HG02571 (cell line): ENCODE measurements around the gene PRMT2.
"Not testable (repeated sequence)": the region's sequence is repeated elsewhere in the genome, so short reads cannot be mapped to it uniquely, and the experiment has no call there.

Source experiments
- ATAC-seq: cut with Tn5 transposase; IDR thresholded peaks from one replicate; pipeline ENCODE4 v1.9.1; 2021; ENCODE audit warnings: mild to moderate bottlenecking, moderate library complexity; ENCODE audit not compliant: unreplicated experiment

Gene PRMT2

DNA sequence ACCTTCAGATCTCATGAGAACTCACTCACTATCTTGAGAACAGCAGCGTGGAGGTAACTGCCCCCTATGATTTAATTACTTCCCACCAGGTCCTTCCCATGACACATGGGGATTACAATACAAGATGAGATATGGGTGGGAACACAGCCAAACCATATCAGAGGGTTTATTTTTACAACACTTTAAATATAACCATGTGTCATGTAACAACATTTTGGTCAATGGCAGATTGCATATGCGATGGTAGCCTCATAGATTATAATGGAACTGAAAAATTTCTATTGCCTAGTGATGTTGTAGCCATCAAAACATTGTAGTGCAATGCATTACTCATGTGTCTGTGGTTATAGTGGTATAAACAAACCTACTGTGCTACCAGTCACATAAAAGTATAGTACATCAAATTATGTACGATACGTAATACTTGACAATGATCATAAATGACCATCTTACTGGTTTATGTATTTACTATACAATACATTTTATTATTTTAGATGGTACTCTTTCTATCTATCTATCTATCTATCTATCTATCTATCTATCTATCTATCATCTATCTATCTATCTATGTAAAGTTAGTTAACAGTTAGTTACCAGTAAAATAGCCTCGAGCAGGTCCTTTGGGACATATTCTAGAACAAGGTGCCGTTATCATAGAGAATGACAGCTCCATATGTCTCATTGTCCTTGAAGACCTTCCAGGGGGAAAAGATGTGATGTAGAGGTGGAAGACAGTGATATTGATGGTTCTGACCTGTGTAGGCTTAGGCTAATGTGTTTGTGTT lies 18.0 kb upstream of the PRMT2 start:
- ATAC-seq: no peak

- ATAC-seq: no peak
Measured at GRCh38 chr21:46618738-46619379, 16.6 kb upstream of the PRMT2 start.

DNA sequence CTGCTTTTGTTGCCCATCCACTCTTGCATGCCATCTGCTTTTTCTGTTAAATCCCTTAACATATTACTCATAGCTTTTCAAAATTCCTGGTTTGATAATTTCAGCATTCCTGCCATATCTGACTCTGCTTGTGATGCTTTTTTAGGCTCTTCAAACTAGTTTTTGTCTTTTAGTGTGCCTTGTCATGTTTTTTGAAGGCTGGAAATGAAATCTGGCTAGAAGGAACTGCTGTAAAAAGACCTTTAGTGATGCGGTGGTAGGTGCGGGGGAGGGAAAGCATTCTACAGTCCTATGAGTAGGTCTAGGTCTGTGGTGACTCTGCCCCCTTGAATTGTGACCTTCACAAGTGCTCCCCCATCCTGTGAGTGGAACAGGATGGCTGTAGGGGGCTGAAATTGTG lies 15.6 kb upstream of the PRMT2 start:
- no peak for ATAC-seq

GRCh38 chr21:46620846-46621245 lies 14.6 kb upstream of the PRMT2 start:
- ATAC-seq: no peak

DNA sequence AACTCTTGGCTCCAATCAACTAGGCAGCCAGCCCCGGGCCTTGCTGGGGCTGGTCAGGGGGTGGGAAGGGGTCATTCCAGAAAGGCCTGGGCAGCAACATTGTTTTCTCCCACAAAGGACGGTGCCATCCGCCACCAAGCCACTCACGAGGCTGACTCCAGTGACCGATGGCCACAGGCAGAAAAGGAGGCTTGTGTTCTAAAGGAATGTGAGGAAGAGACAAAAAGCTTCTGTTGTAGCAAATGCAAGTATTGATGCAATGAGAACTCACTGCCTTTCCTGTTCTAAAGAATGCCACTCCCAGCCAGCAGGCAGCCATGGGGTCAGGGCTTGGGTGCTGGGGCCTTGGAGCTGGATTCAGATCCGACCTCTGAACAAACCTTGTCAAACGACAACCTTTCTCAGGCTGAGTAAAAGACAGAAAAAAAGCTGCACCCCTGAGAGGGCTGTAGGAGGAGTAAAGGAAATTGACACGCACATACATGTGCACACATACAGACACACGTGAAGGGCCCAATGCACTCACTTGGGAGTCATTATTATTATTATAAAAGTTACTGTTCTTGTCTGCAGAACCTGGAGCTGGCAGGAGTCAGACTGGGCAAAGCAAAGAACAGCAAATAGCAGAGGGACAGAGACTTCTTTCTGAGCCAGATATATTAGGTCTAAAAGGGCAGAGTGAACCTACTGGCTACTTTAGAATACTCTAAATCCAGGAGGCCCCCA lies 13.9 kb upstream of the PRMT2 start:
- ATAC-seq: no peak

DNA sequence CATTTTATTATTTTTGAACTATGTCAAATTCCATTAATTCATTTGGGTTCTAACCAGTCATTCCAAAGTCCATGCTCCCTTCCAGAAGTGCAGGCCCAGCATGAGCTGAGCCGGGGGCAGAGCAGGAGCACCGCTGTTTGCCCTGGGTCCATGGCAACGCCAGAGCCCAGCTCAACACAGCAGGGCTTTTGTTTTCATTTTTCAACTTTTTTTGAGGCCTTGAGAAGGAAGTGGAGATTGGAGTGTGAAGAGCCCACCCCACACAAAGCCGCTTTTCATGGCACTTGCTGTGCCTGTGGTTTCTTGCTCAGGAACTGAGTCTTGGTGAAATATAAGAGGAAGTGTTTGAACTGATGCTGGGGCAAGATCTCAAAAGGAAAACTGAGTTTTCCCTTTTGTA lies 13.2 kb upstream of the PRMT2 start:
- ATAC-seq: no peak

DNA sequence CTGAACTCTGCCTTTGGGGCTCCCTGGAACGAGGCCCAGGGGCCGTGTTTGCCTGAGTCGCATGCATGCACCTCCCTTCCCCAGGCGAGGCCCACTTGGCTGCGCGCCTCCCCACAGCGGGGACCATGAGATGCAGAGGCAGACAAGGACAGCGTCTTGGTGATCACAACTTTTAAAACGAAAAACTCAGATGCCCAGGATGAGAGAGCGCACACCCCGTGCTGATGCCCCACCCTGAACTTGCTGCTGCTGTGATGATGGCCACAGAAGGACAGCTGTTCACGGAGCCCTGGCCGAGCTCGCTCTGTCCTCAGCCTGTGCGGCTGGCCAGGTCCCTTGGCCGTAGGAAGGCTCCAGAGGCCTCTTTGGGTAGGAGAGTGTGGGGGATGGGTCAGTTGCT lies 11.4 kb upstream of the PRMT2 start:
- no peak for ATAC-seq

- no peak for ATAC-seq
Measured at GRCh38 chr21:46625759-46626158, 9.7 kb upstream of the PRMT2 start.

GRCh38 chr21:46626536-46626935 lies 8.9 kb upstream of the PRMT2 start:
- no peak for ATAC-seq

- ATAC-seq: no peak
Measured at GRCh38 chr21:46626975-46627501, 8.4 kb upstream of the PRMT2 start.

DNA sequence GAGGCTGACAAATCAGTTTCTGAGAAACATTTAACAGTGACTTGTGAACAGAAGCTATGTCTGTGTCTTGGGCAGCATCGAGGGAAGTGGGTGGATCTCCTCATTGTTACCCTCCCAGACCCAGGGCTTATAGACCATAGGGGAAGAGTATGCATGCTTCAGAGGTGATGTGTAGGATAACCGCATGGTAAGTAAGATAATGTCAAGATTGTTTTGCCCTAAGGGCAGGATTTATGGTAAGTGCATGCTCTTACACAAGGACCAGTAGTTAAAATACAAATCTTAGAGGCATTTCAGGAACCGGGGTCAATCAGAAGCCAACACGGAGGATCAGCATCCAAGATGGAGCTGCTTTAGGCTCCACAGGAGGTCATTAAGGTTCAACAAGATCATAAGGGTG lies 7.7 kb upstream of the PRMT2 start:
- no peak for ATAC-seq

DNA sequence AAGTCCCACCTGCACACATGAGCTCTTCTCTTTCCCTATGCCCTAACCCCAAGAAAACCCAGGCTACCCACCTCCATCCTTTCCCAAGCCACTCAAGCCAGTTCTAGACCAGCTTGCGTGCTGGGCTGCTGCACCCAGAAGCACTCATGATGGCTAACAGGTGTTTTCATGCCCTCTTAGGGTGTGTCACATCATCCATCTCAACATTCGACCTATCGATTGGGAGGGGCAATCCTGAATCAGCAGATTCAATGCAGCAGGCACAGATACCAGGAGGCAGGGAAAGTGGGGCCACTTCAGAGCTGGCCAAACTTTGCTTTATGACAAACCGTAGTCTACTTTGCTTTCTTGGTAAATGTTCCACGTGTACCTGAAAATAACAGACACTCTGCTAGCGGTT lies 6.6 kb upstream of the PRMT2 start:
- ATAC-seq: no peak

- not testable (repeated sequence) for ATAC-seq
Measured at GRCh38 chr21:46630915-46631314, 4.6 kb upstream of the PRMT2 start.

DNA sequence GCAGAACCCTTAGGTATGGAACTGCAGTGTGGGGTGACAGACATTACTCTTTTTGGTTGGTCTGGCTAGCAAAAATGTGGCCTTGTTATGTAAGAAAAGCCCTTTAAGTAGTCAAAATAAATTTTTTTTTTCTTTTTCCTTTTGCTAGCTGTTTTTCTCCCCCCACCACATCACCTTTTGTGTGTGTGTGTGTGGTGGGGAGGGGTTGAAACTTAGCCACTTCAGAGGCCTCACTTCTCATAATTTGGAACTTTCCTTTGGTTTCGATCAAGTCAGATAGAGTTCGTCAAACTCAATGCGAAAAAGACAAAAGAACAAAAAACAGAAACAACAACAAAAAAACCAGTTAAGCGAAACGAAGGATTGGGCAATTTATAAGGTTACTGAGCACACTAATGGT lies 1.9 kb upstream of the PRMT2 start:
- ATAC-seq: no peak

DNA sequence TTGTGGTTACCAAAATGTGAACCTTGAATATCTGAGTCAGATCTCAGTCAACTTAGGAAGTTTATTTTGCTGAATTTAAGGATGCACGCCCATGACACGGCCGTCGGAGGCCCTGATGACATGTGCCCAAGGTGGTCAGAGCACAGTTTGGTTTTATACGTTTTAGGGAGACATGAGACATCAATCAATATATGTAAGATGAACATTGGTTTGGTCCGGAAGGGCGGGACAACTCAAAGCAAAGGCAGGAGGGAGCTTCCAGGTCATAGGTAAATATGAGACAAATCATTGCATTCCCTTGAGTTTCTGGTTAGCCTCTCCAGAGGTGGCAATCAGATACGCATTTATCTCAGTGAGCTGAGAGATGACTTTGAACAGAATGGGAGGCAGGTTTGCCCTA lies 1.0 kb upstream of the PRMT2 start:
- no peak for ATAC-seq

- no peak for ATAC-seq
Measured at GRCh38 chr21:46634966-46635323, 529 bp upstream of the PRMT2 start.

DNA sequence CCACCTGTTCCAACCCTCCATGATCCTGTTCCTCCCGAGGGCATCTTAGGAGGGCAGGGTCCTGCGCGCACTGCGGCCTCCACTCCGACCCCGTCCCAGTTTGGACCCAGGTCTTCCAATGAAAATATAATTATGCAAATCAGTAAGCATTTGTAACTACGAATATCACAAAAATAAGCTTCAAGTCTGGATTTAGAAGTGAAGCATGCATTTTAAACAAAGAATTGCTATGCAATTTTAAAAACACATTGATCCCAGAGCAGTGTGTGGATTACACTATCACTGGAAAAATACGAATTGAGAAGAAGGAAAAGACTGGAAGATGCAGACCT lies 673 bp downstream of the PRMT2 start:
- ATAC-seq: no peak

GRCh38 chr21:46636550-46637285 lies 1.2 kb downstream of the PRMT2 start:
- ATAC-seq: no peak

GRCh38 chr21:46637952-46638746 lies 2.7 kb downstream of the PRMT2 start:
- ATAC-seq: no peak
